Embryonic facial prominence (tissue), 1 donor: ENCODE data around the gene VPS33B.
"Not testable (repeated sequence)": the region's sequence is repeated elsewhere in the genome, so short reads cannot be mapped to it uniquely, and the experiment has no call there.

Experiments
- DNase-seq: peaks from one replicate; pipeline ENCODE4 v3.0.0-alpha.2; 2016; ENCODE audit errors: extremely low spot score

Gene VPS33B

GRCh38 chr15:91031796-91032195 is 9.4 kb upstream of the VPS33B start:
- DNase-seq = no peak

- DNase-seq = no peak
These were observed 5.3 kb upstream of the VPS33B start for GRCh38 chr15:91027677-91028076.

GRCh38 chr15:91023720-91024119 is 1.3 kb upstream of the VPS33B start:
- DNase-seq = no peak

GRCh38 chr15:91022832-91023129 is 387 bp upstream of the VPS33B start:
- no peak for DNase-seq

GRCh38 chr15:91021516-91022074 is 799 bp downstream of the VPS33B start:
- DNase-seq = no peak

GRCh38 chr15:91018158-91018557 is 4.2 kb downstream of the VPS33B start:
- DNase-seq = no peak

GRCh38 chr15:91017716-91018115 is 4.7 kb downstream of the VPS33B start:
- DNase-seq = no peak

- DNase-seq = not testable (repeated sequence)
These were observed 8.7 kb downstream of the VPS33B start for GRCh38 chr15:91013701-91014100.

GRCh38 chr15:91007266-91007665 is 15.1 kb downstream of the VPS33B start:
- no peak for DNase-seq

- DNase-seq = no peak
These were observed 21.2 kb downstream of the VPS33B start for GRCh38 chr15:91001209-91001608.

GRCh38 chr15:90998737-90999136 is 23.7 kb downstream of the VPS33B start:
- DNase-seq = no peak

- peak; percentile 96 for DNase-seq
These were observed 27.7 kb downstream of the VPS33B start, which contains the start of gene PRC1 for GRCh38 chr15:90994417-90995311. Gene PRC1, minus strand, starts transcription at chr15:90994535. Its CDS starts 118 bp downstream, at chr15:90994417.

GRCh38 chr15:90994059-90994416 is 28.4 kb downstream of the VPS33B start:
- DNase-seq = no peak

GRCh38 chr15:90991587-90992285 is 30.7 kb downstream of the VPS33B start:
- DNase-seq = no peak

GRCh38 chr15:90990446-90990845 is 31.9 kb downstream of the VPS33B start:
- DNase-seq = no peak

- no peak for DNase-seq
These were observed 33.2 kb downstream of the VPS33B start for GRCh38 chr15:90989040-90989768.

GRCh38 chr15:90988296-90988695 is 34.1 kb downstream of the VPS33B start:
- no peak for DNase-seq

GRCh38 chr15:90987561-90988141 is 34.7 kb downstream of the VPS33B start:
- no peak for DNase-seq

GRCh38 chr15:90986790-90987507 is 35.4 kb downstream of the VPS33B start:
- no peak for DNase-seq

- no peak for DNase-seq
These were observed 40.3 kb downstream of the VPS33B start for GRCh38 chr15:90982135-90982534.

- DNase-seq = no peak
These were observed 40.7 kb downstream of the VPS33B start for GRCh38 chr15:90981681-90982080.
